ENCODE results near the gene ESRRA. TPM values are rescaled to one million over a fixed set of nuclear protein-coding genes. Genes with fewer than 3 reads are reported as not detected.

Gene ESRRA
- total and polyA plus RNA-seq, 9 of the 15 experiments (the other 6 are each of a cell fraction or from before 2014, with no cell fraction given) = 0.27 to 89.7 (median 23.7) TPM

GRCh38 chr11:64331569-64332371, 26.4 kb downstream of the ESRRA start (continued):
- TF ChIP-seq ZNF354B (CRISPR knock-in tag; IDR thresholded peaks at IDR 0.05) (no peak), NRF1 (conservative IDR thresholded peaks at IDR 0.05 in 1 of 2, IDR thresholded peaks at IDR 0.05 in 1 of 2) (peak; percentile 53 to 67), ZNF384 (IDR thresholded peaks at IDR 0.05; ENCODE audit: low read depth, low read length) (no peak), XRCC3 (IDR thresholded peaks at IDR 0.05) (no peak), FOXJ3 (CRISPR knock-in tag; IDR thresholded peaks at IDR 0.05) (no peak), ZBTB2 (IDR thresholded peaks at IDR 0.05) (peak; percentile 91), U2AF2 (optimal IDR thresholded peaks at IDR 0.05; ENCODE audit: low read depth, low read length) (no peak), RB1 (IDR thresholded peaks at IDR 0.05; ENCODE audit: low read depth) (peak; percentile 41; the same call in 1 of the 2 replicates), SAFB (IDR thresholded peaks at IDR 0.05; ENCODE audit: borderline replicate concordance, low read depth, low read length) (no peak), CUX1 (CRISPR knock-in tag; IDR thresholded peaks at IDR 0.05) (no peak), CXXC5 (CRISPR knock-in tag; IDR thresholded peaks at IDR 0.05) (peak; percentile 56), CREB1 (IDR thresholded peaks at IDR 0.05) (0 out of 2 replicates have a peak, but pooled peaks have one; percentile 22), CREB1 (CRISPR knock-in tag; IDR thresholded peaks at IDR 0.05) (no peak), ELK3 (CRISPR knock-in tag; IDR thresholded peaks at IDR 0.05) (no peak), HDAC2 (IDR thresholded peaks at IDR 0.05) (peak; percentile 87), RAD51 (IDR thresholded peaks at IDR 0.05; ENCODE audit: borderline replicate concordance, low read depth) (peak; percentile 12; the same call in 1 of the 2 replicates), ELK1 (CRISPR knock-in tag; IDR thresholded peaks at IDR 0.05) (no peak), NUFIP1 (IDR thresholded peaks at IDR 0.05; ENCODE audit: partially characterized antibody) (peak; percentile 19), ZNF324 (CRISPR knock-in tag; IDR thresholded peaks at IDR 0.05) (no peak), MEF2A (IDR thresholded peaks at IDR 0.05; ENCODE audit: control insufficient read depth, low read depth, low read length) (no peak; the same call in 1 of the 2 replicates), SMAD1 (IDR thresholded peaks at IDR 0.05; ENCODE audit: low read depth, low read length, partially characterized antibody) (no peak)
